Neuronal stem cell (in vitro differentiated cells): Measurements from ENCODE around the gene ROCK1.

Experiments used
- DNase-seq: peaks from one replicate; pipeline ENCODE4 v3.0.0-alpha.2; 2013; ENCODE audit warnings: low spot score
- H2AFZ ChIP-seq: one replicate; pipeline ENCODE4 v1.6.1; 2013; ENCODE audit warnings: mild to moderate bottlenecking, low read length, inconsistent platforms
- H2AK5ac ChIP-seq: 2 replicates; pipeline ENCODE4 v1.6.1; 2013; ENCODE audit warnings: low read depth, mild to moderate bottlenecking, inconsistent platforms, low read length, moderate library complexity, mixed read lengths
- H2BK120ac ChIP-seq: 2 replicates; pipeline ENCODE4 v1.6.1; 2013; ENCODE audit warnings: low read depth, mild to moderate bottlenecking, inconsistent platforms, low read length, moderate library complexity, mixed read lengths
- H2BK12ac ChIP-seq: one replicate; pipeline ENCODE4 v1.6.1; 2013; ENCODE audit warnings: low read length, inconsistent platforms
- H2BK15ac ChIP-seq: 2 replicates; pipeline ENCODE4 v1.6.1; 2013; ENCODE audit warnings: mild to moderate bottlenecking, low read length, inconsistent platforms, mixed read lengths
- H2BK5ac ChIP-seq: one replicate; pipeline ENCODE4 v1.6.1; 2013; ENCODE audit warnings: inconsistent platforms, mild to moderate bottlenecking, low read length, moderate library complexity
- H3K14ac ChIP-seq: one replicate; pipeline ENCODE4 v1.6.1; 2013; ENCODE audit warnings: low read length, inconsistent platforms
- H3K18ac ChIP-seq: 2 replicates; pipeline ENCODE4 v1.6.1; 2013; ENCODE audit warnings: low read length, inconsistent platforms
- H3K23ac ChIP-seq: 2 replicates; pipeline ENCODE4 v1.6.1; 2013; ENCODE audit warnings: low read depth, mild to moderate bottlenecking, mixed read lengths, low read length, inconsistent platforms; ENCODE audit not compliant: poor library complexity
- H3K27ac ChIP-seq: replicated peaks from 3 replicates; pipeline ENCODE4 v1.5.1; 2013; ENCODE audit warnings: low read length, inconsistent platforms
- H3K27me3 ChIP-seq, 3 experiments: 2 replicates each; pipeline ENCODE4 v1.6.1; 2013; ENCODE audit warnings: low read length in 3 of 3, mild to moderate bottlenecking in 2 of 3, inconsistent platforms in 1 of 3, low read depth in 1 of 3, mixed read lengths in 1 of 3, moderate library complexity in 1 of 3; ENCODE audit not compliant: control insufficient read depth in 3 of 3, insufficient read depth in 3 of 3
- H3K36me3 ChIP-seq, 2 donors: replicated peaks in 1 of 2; 2 replicates each; pipeline ENCODE4 v1.6.1; 2013; ENCODE audit warnings: low read length in 2 of 2; ENCODE audit not compliant: control insufficient read depth in 2 of 2, insufficient read depth in 2 of 2
- H3K4ac ChIP-seq: 2 replicates; pipeline ENCODE4 v1.6.1; 2013; ENCODE audit warnings: inconsistent platforms, mild to moderate bottlenecking, low read length, moderate library complexity
- H3K4me1 ChIP-seq, 2 donors: 1 replicate in 1 of 2; 2 replicates in 1 of 2; pipeline ENCODE4 v1.6.1; 2013; ENCODE audit warnings: low read length in 2 of 2, low read depth in 1 of 2; ENCODE audit not compliant: control insufficient read depth in 2 of 2, insufficient read depth in 1 of 2
- H3K4me2 ChIP-seq: one replicate; pipeline ENCODE4 v1.6.1; 2013; ENCODE audit warnings: mild to moderate bottlenecking, low read length, inconsistent platforms; ENCODE audit not compliant: insufficient read depth, poor library complexity, severe bottlenecking
- H3K4me3 ChIP-seq, 2 donors: 2 replicates each; pipeline ENCODE4 v1.5.1; 2013; ENCODE audit warnings: low read length in 2 of 2, mild to moderate bottlenecking in 2 of 2, inconsistent platforms in 1 of 2, moderate library complexity in 1 of 2
- H3K79me1 ChIP-seq: one replicate; pipeline ENCODE4 v1.6.1; 2013; ENCODE audit warnings: low read depth, mild to moderate bottlenecking, inconsistent platforms, low read length, moderate library complexity
- H3K9ac ChIP-seq: one replicate; pipeline ENCODE4 v1.6.1; 2013; ENCODE audit warnings: mild to moderate bottlenecking, low read depth, low read length, inconsistent platforms; ENCODE audit not compliant: poor library complexity
- H3K9me3 ChIP-seq, 2 donors: replicated peaks in 1 of 2; 2 replicates each; pipeline versions ENCODE3 to v1.6.1; 2013; ENCODE audit warnings: low read length in 2 of 2, mild to moderate bottlenecking in 2 of 2, inconsistent platforms in 1 of 2, low read depth in 1 of 2, mixed read lengths in 1 of 2, moderate library complexity in 1 of 2; ENCODE audit not compliant: control insufficient read depth in 2 of 2, insufficient read depth in 1 of 2
- H4K8ac ChIP-seq: one replicate; pipeline ENCODE4 v1.6.1; 2013; ENCODE audit warnings: low read depth, mild to moderate bottlenecking, inconsistent platforms, low read length, moderate library complexity
- H4K91ac ChIP-seq: one replicate; pipeline ENCODE4 v1.6.1; 2013; ENCODE audit warnings: low read length, low read depth, mild to moderate bottlenecking, inconsistent platforms; ENCODE audit not compliant: poor library complexity
- WGBS, 2 donors: extraction: QIAGEN DNeasy Blood & Tissue Kit; methylation state at CpG; one replicate each; pipeline ENCODE4 v1.1.7; 2013; ENCODE audit warnings: missing lambda C conversion rate in 2 of 2, mixed read lengths in 1 of 2; ENCODE audit not compliant: insufficient read length in 2 of 2, insufficient replicate concordance in 1 of 2; ENCODE audit errors: extremely low coverage in 2 of 2; 5-methylcytosine and 5-hydroxymethylcytosine counted together

Gene ROCK1

DNA sequence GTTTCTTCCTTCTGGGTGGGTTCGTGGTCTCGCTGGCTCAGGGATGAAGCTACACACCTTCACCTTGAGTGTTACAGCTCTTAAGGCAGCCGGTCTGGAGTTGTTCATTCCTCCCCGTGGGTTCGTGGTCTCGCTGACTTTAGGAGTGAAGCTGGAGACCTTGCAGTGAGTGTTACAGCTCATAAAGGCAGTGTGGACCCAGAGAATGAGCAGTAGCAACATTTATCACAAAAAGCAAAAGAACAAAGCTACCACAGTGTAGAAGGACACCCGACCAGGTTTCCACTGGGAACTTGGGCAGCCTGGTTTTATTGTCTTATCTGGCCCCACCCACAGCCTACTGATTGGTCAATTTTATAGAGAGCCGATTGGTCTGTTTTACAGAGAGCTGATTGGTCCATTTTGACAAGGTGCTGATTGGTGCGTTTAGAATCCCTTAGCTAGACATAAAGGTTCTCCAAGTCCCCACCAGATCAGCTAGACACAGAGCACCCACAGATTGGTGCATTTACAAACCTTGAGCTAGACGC lies 20.1 kb upstream of the ROCK1 start:
- H3K23ac ChIP-seq, result no peak overlapping the region
- no peaks in the 10 kb centered on the region for H3K79me1 ChIP-seq
- no peak overlapping the region for H2BK12ac ChIP-seq
- H3K14ac ChIP-seq, result no peak overlapping the region
- H2BK5ac ChIP-seq, result no peak overlapping the region
- H3K9ac ChIP-seq, result no peak overlapping the region
- H2AFZ ChIP-seq, result peak overlapping the region; percentile 35
- no peak overlapping the region for H2AK5ac ChIP-seq
- H4K91ac ChIP-seq, result no peak overlapping the region
- H3K18ac ChIP-seq, result no peak overlapping the region
- no peaks in the 10 kb centered on the region for H3K36me3 ChIP-seq
- H3K27me3 ChIP-seq, result peaks cover 0 to 7% (median 0%) of the 10 kb centered on the region in 3 experiments
- H2BK120ac ChIP-seq, result no peak overlapping the region
- no peaks in the 10 kb centered on the region for H3K4me1 ChIP-seq
- H3K4me2 ChIP-seq, result no peak overlapping the region
- no peak overlapping the region for H4K8ac ChIP-seq
- H3K9me3 ChIP-seq, result peaks cover 0 to 1% of the 10 kb centered on the region in 2 donors
- no peak overlapping the region for H2BK15ac ChIP-seq
- no peak overlapping the region for H3K4me3 ChIP-seq
- H3K4ac ChIP-seq, result no peak overlapping the region
- H3K27ac ChIP-seq, result no peak overlapping the region
- DNase-seq, result no peak
- WGBS, 2 donors, result no CpG with 5 or more reads among the region's 10 CpGs

DNA sequence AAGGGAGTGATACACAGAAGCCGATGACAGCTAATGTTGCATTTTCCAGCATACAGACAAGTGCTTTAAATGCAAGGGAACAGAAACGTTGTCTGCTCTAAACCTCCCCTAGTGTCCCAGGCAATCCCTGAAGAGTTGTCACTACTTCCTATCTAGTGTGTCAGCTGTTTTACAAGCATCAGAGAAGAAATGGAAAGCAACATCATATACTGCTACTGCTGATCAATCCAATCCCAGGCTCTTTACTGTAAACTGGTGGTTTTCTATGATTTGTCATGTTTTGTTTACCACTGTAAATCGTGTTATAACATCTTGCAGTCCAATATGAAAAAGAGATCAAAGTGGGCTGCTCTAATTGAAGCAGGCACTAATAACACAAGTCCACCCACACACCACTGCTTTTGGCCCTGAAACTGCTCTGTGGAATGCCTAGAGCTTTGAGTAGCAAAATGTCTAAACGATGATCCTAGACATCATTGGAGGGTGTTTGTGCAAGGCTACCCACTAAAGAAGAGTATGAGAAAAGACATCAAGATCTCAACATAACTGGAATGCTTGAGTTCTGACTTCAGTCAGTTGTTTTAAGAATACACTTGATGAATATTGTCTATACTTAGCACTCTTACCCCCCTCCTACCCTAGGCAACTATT lies 18.1 kb upstream of the ROCK1 start:
- no peak overlapping the region for H2BK12ac ChIP-seq
- no peak overlapping the region for H3K4me3 ChIP-seq

DNA sequence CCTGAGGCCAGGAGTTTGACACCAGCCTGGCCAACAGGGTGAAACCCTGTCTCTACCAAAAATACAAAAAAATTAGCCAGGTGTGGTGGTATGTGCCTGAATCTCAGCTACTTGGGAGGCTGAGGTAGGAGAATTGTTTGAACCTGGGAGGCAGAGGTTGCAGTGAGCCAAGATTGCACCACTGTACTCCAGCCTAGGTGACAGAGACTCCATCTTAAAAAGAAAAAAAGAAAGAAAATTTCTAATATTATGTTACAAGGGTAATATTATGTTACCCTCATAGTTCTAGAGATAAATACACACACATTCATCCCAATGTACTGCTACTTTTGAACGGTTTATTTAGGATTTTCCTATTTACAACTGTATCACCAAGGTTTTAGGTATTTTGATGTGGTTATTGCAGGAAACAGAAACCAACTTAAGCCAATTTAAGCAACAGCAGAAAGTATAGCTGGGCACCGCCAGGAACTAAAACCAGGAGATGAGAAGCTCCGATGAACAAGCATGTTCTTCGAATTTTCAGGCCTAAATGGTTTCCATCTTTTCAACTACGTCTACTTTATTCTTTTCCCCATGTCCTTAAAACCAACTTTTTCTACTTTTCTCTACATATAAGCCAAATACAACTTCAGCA lies 11.8 kb upstream of the ROCK1 start:
- H3K18ac ChIP-seq, result no peak overlapping the region
- H3K27ac ChIP-seq, result no peak overlapping the region
- no peak overlapping the region for H3K9ac ChIP-seq
- no peak overlapping the region for H2BK15ac ChIP-seq
- no peaks in the 10 kb centered on the region for H3K4me1 ChIP-seq
- no peak overlapping the region for H4K91ac ChIP-seq
- no peak overlapping the region for H3K14ac ChIP-seq
- H2BK5ac ChIP-seq, result no peak overlapping the region
- WGBS, 2 donors, result 100% methylated on average over 1 of the region's 5 CpGs; no CpG with 5 or more reads in 1 of the 2 donors
- H3K9me3 ChIP-seq, result no peaks in the 10 kb centered on the region
- H4K8ac ChIP-seq, result no peak overlapping the region
- no peak overlapping the region for H3K4ac ChIP-seq
- H2AK5ac ChIP-seq, result no peak overlapping the region
- H3K79me1 ChIP-seq, result no peaks in the 10 kb centered on the region
- H2BK12ac ChIP-seq, result no peak overlapping the region
- H3K4me2 ChIP-seq, result no peak overlapping the region
- H2AFZ ChIP-seq, result no peak overlapping the region
- no peaks in the 10 kb centered on the region for H3K36me3 ChIP-seq
- no peak overlapping the region for H3K23ac ChIP-seq
- H2BK120ac ChIP-seq, result no peak overlapping the region
- DNase-seq, result no peak
- H3K27me3 ChIP-seq, result no peaks in the 10 kb centered on the region
- no peak overlapping the region for H3K4me3 ChIP-seq

More for the DNA sequence above, 18.1 kb upstream of the ROCK1 start:
- DNase-seq, result no peak
- H3K27me3 ChIP-seq, result peaks cover 0 to 7% (median 0%) of the 10 kb centered on the region in 3 experiments
- no peak overlapping the region for H3K23ac ChIP-seq
- H2AFZ ChIP-seq, result no peak overlapping the region
- no peak overlapping the region for H2AK5ac ChIP-seq
- no peak overlapping the region for H3K4ac ChIP-seq
- H3K27ac ChIP-seq, result no peak overlapping the region
- peaks cover 0 to 1% of the 10 kb centered on the region in 2 donors for H3K9me3 ChIP-seq
- H3K18ac ChIP-seq, result no peak overlapping the region
- H3K9ac ChIP-seq, result no peak overlapping the region
- no peak overlapping the region for H3K4me2 ChIP-seq
- H3K79me1 ChIP-seq, result no peaks in the 10 kb centered on the region
- H3K36me3 ChIP-seq, result no peaks in the 10 kb centered on the region
- no peak overlapping the region for H2BK15ac ChIP-seq
- H4K91ac ChIP-seq, result no peak overlapping the region
- H3K4me1 ChIP-seq, result no peaks in the 10 kb centered on the region
- H4K8ac ChIP-seq, result no peak overlapping the region
- no peak overlapping the region for H2BK5ac ChIP-seq
- no peak overlapping the region for H3K14ac ChIP-seq
- WGBS, 2 donors, result no CpG with 5 or more reads among the region's 4 CpGs
- no peak overlapping the region for H2BK120ac ChIP-seq

DNA sequence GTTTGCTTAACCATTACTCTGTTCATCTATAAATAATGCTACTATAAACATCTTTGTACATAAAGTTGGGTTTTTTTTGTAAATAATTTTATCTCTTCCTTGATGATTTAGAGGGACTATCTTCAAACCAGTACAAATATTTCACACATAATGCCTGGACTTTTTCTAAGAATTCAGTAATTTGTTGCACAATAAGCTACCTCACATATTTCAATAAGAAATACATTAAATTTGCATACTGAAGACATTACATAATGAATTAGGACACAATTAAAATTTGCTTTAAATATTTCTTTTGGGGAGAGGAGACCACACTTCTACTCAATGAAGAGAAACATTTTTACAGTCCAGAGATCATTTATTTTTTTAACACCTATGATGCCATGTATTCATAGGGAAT lies 7.2 kb upstream of the ROCK1 start:
- Histone ChIP-seq H3K9ac (no peak overlapping the region), H3K4me3 (no peak overlapping the region), H2BK15ac (no peak overlapping the region), H2AK5ac (no peak overlapping the region), H3K27ac (no peak overlapping the region), H2AFZ (no peak overlapping the region), H2BK5ac (no peak overlapping the region), H3K4me2 (no peak overlapping the region), H3K4ac (no peak overlapping the region), H3K79me1 (no peaks in the 10 kb centered on the region), H3K18ac (no peak overlapping the region), H4K8ac (no peak overlapping the region), H3K36me3 (no peaks in the 10 kb centered on the region), H3K4me1 (peaks cover 0 to 1% of the 10 kb centered on the region in 2 donors), H4K91ac (no peak overlapping the region), H2BK120ac (no peak overlapping the region), H2BK12ac (no peak overlapping the region), H3K9me3 (no peaks in the 10 kb centered on the region), H3K23ac (no peak overlapping the region), H3K14ac (no peak overlapping the region), H3K27me3 (peaks cover 0 to 20% (median 0%) of the 10 kb centered on the region in 3 experiments)
- no peak for DNase-seq
